Fibroblast of villous mesenchyme (primary cell): ENCODE data around the gene CEBPZOS. TPM values are rescaled to one million over a fixed set of nuclear protein-coding genes. Genes with fewer than 3 reads are reported as not detected.
"Not testable (repeated sequence)": the region's sequence is repeated elsewhere in the genome, so short reads cannot be mapped to it uniquely, and the experiment has no call there.

Experiments
- DNase-seq: peaks from one replicate; pipeline ENCODE4 v3.0.0-alpha.2; 2010; ENCODE audit warnings: low read depth
- H3K4me3 ChIP-seq: 2 replicates; pipeline ENCODE4 v1.5.1; 2011; ENCODE audit warnings: low read depth, mild to moderate bottlenecking, low read length
- total RNA-seq: library from RNA; depleted of rRNA; stranded (reverse); fragments of >200 nt; gene quantifications from 2 replicates; pipeline ENCODE4 v1.2.3, GENCODE V29; 2012
- TF ChIP-seq, protein P1 (sequence below): IDR thresholded peaks from 2 replicates; pipeline ENCODE4 v1.5.1; 2012; ENCODE audit warnings: low read depth, mild to moderate bottlenecking, low read length; ENCODE audit not compliant: insufficient read depth

CEBPZOS gene
- total RNA-seq, 1 donor: 19.4 TPM

DNA sequence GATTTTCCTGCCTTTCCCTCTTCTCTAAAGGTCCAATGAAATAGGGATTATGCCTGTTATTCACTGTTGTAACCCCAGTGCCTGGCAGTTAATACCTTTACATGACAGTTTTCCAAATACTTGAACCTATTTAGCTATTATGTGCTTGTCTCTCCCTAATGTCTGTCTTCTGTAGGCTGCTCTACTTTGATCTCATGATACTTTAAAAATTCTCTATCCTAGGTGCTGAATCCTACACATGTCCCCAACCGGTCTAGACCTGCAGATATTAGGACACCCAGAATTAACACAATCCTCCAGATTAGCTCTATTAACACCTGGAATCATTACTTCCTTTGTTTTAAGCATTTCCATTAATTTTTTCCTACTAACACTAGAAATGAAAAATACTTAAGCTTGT lies 27.8 kb downstream of the CEBPZOS start:
- TF ChIP-seq, protein P1, sequence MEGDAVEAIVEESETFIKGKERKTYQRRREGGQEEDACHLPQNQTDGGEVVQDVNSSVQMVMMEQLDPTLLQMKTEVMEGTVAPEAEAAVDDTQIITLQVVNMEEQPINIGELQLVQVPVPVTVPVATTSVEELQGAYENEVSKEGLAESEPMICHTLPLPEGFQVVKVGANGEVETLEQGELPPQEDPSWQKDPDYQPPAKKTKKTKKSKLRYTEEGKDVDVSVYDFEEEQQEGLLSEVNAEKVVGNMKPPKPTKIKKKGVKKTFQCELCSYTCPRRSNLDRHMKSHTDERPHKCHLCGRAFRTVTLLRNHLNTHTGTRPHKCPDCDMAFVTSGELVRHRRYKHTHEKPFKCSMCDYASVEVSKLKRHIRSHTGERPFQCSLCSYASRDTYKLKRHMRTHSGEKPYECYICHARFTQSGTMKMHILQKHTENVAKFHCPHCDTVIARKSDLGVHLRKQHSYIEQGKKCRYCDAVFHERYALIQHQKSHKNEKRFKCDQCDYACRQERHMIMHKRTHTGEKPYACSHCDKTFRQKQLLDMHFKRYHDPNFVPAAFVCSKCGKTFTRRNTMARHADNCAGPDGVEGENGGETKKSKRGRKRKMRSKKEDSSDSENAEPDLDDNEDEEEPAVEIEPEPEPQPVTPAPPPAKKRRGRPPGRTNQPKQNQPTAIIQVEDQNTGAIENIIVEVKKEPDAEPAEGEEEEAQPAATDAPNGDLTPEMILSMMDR: no peak
- DNase-seq: no peak

DNA sequence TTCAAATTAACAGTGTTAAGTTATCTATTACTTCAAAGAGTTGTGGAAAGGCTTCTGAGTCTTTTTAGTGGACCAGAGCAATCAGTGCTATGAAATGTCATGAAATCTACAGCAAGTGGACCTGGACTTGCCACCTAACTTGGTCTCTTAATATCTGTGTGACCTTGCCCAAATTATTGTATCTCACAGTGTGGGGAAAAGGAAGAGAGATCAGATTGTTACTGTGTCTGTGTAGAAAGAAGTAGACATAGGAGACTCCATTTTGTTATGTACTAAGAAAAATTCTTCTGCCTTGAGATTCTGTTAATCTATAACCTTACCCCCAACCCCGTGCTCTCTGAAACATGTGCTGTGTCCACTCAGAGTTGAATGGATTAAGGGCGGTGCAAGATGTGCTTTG lies 28.8 kb downstream of the CEBPZOS start:
- not testable (repeated sequence) for DNase-seq, H3K4me3 ChIP-seq

More for the DNA sequence above, 27.8 kb downstream of the CEBPZOS start:
- H3K4me3 ChIP-seq: no peak overlapping the region

DNA sequence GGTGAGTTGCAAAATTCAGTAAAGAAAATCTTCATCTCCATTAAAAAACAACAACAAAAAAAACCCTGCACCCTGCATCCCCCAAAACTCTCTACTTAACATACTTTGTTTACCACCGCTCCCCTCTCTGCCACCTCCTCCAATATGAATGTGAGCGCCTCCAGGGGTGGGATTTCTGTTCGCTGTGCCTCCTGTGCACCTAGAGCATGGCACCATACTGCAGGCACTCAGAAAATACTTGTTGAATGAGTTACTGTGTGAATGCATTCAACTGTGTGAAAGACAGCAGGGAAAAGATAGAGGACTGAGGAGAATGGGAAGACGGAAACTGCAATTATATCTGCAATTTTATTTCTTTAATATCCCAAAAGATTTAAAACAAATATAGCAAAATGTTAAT lies 30.6 kb downstream of the CEBPZOS start:
- H3K4me3 ChIP-seq: no peak overlapping the region
- no peak for DNase-seq
- TF ChIP-seq, protein P1: no peak

DNA sequence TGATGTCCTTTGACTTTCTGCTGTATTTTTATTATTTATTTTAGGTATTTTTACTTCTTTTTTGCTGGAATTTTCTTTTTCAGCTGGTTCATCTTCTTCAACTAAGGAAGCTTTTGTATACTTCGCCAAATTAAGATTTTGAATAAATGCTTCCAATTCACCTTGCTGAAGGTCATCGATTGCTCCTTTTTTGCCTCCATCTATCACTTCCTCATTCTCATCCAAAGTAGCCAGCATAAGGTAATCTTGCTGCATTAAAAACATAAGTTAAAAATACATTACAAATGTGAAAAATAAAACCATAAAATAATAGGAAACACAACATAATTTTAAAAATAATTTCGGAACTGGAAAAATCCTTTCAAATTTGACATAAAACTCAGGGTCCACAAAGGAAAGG lies 32.5 kb downstream of the CEBPZOS start:
- no peak overlapping the region for H3K4me3 ChIP-seq
- DNase-seq: no peak
- TF ChIP-seq, protein P1: no peak

DNA sequence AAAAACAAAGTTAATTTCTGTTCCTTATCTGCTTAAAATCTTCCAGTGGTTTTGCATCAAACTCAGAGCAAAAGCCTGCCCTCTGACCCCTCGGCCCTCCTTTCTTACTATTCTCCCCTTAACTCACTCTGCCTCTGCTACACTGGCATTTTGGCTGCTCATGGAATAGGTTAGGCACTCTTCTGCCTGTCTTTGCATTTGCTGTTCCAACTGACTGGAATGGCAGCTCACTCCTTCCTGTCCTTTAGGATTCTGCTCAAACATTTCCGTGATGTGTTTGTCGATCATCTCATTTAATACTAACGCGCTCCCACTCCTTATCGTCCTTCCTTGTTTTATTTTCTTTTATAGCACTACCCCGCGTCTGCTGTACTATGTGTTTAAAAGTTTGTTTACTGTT lies 34.3 kb downstream of the CEBPZOS start:
- DNase-seq: peak; percentile 8
- TF ChIP-seq, protein P1: no peak
- H3K4me3 ChIP-seq: peak overlapping the region; percentile 77

DNA sequence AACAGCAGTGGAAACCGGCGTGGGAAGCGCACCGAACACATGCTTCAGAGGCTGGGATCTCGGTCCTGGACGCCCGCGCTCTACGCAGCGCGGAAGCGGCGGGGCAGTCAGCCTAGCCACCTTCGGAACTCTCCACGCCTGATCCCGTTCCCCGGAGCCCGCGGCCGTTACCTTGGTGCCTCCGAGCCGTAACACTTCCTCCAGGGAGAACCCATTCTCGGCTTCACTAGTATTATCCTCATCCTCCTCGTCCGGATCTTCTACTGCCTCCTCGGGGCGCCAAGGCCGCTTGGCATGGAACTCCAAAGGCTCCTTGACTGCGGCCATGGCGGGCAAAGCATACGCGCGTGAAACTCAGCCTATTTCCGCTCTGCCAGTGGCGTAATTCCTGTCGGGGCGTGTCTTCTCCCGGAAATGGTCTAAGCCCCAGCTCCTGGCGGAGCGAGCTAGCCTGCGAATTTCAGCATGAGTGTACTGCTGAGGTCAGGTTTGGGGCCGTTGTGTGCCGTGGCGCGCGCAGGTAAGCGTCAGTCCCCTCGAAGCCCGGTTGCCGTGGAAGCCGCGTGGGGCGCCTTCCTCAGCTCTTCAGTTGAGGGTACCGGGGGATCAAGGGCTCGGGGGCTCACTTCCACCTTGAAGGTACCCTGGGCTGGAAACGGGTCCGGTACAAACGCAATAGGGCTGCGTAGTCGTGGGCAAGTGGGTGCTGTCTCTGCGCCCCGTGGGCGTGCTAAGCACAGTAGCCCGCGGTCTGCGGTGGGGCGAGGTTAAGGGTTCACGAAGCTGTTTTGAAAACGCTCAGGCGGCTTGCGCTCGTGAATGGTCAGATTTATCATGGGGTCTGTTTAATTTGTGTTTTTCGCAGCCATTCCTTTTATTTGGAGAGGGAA lies 35.2 kb downstream of the CEBPZOS start, which contains the start of the genes CEBPZ and NDUFAF7:
Gene CEBPZ (minus strand): TSS at position 356 of the 890 bp plus-strand sequence. CDS start 29 bp downstream, at position 327.
Gene NDUFAF7 (plus strand): TSS at position 418 of the 890 bp plus-strand sequence. CDS start 48 bp downstream, at position 466.
- H3K4me3 ChIP-seq: peak within 1 kb of the TSS; percentile 77
- peak; percentile 95 for DNase-seq
- TF ChIP-seq, protein P1: no peak

DNA sequence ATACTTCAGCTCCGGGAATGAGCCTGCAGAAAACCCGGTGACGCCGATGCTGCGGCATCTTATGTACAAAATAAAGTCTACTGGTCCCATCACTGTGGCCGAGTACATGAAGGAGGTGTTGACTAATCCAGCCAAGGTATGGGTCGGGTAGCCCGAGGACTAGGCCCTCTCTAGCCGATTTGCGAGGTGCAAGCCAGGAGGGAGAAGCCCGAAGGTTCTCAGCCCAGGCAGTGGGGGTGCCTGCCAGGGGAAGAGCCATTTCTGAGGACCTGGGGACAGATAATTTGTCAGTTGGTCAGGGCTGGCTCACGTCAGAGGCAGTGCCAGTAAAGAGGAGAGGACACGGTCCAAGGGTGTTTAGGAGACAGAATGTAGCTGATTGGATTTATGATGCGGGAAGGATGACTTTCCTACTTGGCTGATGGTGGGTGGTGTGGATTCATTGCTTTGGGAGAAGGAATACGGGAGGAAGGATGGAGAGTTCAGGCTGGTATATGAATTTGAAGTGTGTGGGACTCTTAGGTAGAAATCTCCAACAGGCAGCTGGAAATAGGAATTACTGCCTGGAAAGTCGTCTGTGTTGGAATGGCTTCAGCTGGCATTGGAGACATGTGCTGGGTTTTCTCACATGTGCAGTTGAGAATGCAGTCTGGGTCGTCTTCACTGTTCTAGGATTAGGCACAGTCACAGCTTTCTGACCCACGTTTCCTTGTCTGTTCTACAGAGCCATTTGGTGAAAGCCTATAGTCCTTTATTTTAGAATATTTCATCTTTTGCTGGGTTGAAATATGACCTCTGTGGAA lies 36.0 kb downstream of the CEBPZOS start:
- peak overlapping the region; percentile 77 for H3K4me3 ChIP-seq
- DNase-seq: peak; percentile 33
- TF ChIP-seq, protein P1: no peak
